ENCODE data around the gene MAP1LC3B2.

DNA sequence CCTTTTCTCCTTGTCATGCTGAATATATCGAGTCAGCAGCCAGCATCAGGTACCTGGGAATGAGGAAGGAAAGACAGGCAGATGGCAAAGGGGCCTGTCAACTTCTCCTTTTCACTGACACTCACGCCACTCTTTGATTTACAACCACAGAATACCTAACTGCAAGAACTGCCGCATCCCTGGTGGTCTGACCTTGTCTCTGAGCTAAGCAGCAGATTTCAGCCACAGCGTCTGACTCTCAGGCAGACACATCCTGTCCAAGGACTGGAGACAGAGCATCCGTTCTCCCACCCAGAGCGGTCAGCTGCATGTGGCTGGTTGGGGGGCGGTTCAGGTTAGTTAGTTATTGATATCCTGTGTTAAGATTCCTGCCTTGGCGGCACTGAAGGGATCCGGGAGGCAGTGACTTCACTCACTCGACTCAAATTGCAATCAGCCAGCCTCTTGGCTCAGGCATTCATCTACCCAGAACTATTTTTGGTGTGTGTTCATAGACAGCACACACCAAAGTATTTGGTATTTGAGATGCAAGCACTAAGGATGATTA, 11.2 kb upstream of the MAP1LC3B2 start:
- TF ChIP-seq, protein P1, sequence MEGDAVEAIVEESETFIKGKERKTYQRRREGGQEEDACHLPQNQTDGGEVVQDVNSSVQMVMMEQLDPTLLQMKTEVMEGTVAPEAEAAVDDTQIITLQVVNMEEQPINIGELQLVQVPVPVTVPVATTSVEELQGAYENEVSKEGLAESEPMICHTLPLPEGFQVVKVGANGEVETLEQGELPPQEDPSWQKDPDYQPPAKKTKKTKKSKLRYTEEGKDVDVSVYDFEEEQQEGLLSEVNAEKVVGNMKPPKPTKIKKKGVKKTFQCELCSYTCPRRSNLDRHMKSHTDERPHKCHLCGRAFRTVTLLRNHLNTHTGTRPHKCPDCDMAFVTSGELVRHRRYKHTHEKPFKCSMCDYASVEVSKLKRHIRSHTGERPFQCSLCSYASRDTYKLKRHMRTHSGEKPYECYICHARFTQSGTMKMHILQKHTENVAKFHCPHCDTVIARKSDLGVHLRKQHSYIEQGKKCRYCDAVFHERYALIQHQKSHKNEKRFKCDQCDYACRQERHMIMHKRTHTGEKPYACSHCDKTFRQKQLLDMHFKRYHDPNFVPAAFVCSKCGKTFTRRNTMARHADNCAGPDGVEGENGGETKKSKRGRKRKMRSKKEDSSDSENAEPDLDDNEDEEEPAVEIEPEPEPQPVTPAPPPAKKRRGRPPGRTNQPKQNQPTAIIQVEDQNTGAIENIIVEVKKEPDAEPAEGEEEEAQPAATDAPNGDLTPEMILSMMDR (conservative IDR thresholded peaks at IDR 0.05; ENCODE audit: low read length) = no peak
- TF ChIP-seq EZH2phosphoT487 (IDR thresholded peaks at IDR 0.05; ENCODE audit: borderline replicate concordance) = no peak

Data from Loucy (cell line).